RWPE1 (cell line): ENCODE data around the gene RTP2.
A peak's percentile ranks its signal among the peaks of the same experiment; 100 is the strongest.

ENCODE experiments used
- CTCF ChIA-PET: fragments of 350-600 bp; sonication (Branson Sonifier 250); formaldehyde crosslinking; extraction: SDS; loops from one replicate; lab custom pipeline; 2021; lab: Yijun Ruan, JAX
- POLR2A ChIA-PET: fragments of 400-600 bp; formaldehyde crosslinking; extraction: SDS; loops from one replicate; lab custom pipeline; 2020; ENCODE audit warnings: antibody characterized with exemption; ENCODE audit not compliant: low non-redundant PET; lab: Yijun Ruan, JAX
- DNase-seq: peaks from one replicate; pipeline ENCODE4 v3.0.0; 2012; ENCODE audit warnings: low spot score
- H3K27ac ChIP-seq: fragments of 450-650 bp; 2 replicates; pipeline ENCODE4 v1.5.1; 2017
- CTCF ChIP-seq: fragments of 450-650 bp; conservative IDR thresholded peaks from 2 replicates; pipeline ENCODE4 v1.5.1; 2017; ENCODE audit warnings: low read depth, mild to moderate bottlenecking

RTP2 gene

GRCh38 chr3:187669675-187670504 lies 32.5 kb downstream of the RTP2 start, which contains the start of gene SST:
SST (minus strand) TSS chr3:187670394; CDS start chr3:187670291, 103 bp downstream.
- ChIA-PET CTCF (interaction anchor here (0.5 to 2.4 kb wide), 5 partner anchors 9 to 191 kb away, joined by 3 to 12 read pairs (median 5); no protein-coding TSS in a partner anchor), POLR2A (no interaction called here)
- DNase-seq, result peak; percentile 46
- no peak within 1 kb of the TSS for H3K27ac ChIP-seq
- TF ChIP-seq CTCF, result no peak

- ChIA-PET POLR2A (no interaction called here), CTCF (interaction anchor here (2.4 kb wide), 1 partner anchor 12 kb away, joined by 12 read pairs; no protein-coding TSS in a partner anchor)
- no peak for TF ChIP-seq CTCF
- no peak for DNase-seq
- H3K27ac ChIP-seq, result no peak overlapping the region
These were observed 34.8 kb downstream of the RTP2 start for GRCh38 chr3:187667526-187667925.

- TF ChIP-seq CTCF, result no peak
- no peak overlapping the region for H3K27ac ChIP-seq
- DNase-seq, result no peak
- ChIA-PET CTCF (no interaction called here), POLR2A (no interaction called here)
These were observed 36.5 kb downstream of the RTP2 start for GRCh38 chr3:187665764-187666402.

- POLR2A ChIA-PET, result no interaction called here
- H3K27ac ChIP-seq, result no peak overlapping the region
- no peak for DNase-seq
- CTCF ChIA-PET, result interaction anchor here (0.9 kb wide), 1 partner anchor 14 kb away, joined by 4 read pairs; no protein-coding TSS in a partner anchor
- no peak for TF ChIP-seq CTCF
These were observed 37.3 kb downstream of the RTP2 start for GRCh38 chr3:187665010-187665409.

- no peak for DNase-seq
- POLR2A ChIA-PET, result no interaction called here
- CTCF ChIA-PET, result interaction anchor here (0.6 to 2.5 kb wide), 3 partner anchors 15 to 287 kb away, joined by 3 to 9 read pairs (median 3); no protein-coding TSS in a partner anchor
- no peak overlapping the region for H3K27ac ChIP-seq
- TF ChIP-seq CTCF, result no peak
These were observed 39.4 kb downstream of the RTP2 start for GRCh38 chr3:187662848-187663409.

- DNase-seq, result peak; percentile 30
- H3K27ac ChIP-seq, result no peak overlapping the region
- CTCF ChIA-PET, result interaction anchor here (2.5 kb wide), 1 partner anchor 18 kb away, joined by 9 read pairs; no protein-coding TSS in a partner anchor
- POLR2A ChIA-PET, result no interaction called here
- no peak for TF ChIP-seq CTCF
These were observed 41.1 kb downstream of the RTP2 start for GRCh38 chr3:187661267-187661666.
